ENCODE results near the gene DIP2C. TPM values are rescaled to one million over a fixed set of nuclear protein-coding genes. Genes with fewer than 3 reads are reported as not detected.

Gene DIP2C
- total RNA-seq, 2 donors from 2014 or later, result 21.1 to 23.8 TPM

- Histone ChIP-seq H3K4me1 (peaks cover 0 to 41% of the 10 kb centered on the region in 2 donors), H3K27me3 (no peaks in the 10 kb centered on the region), H3K4me3 (no peak overlapping the region), H3K27ac (no peak overlapping the region), H3K36me3 (no peaks in the 10 kb centered on the region), H3K9me3 (no peaks in the 10 kb centered on the region)
- no peak for DNase-seq (ENCODE audit: low spot score)
- no peak for TF ChIP-seq CTCF (IDR thresholded peaks at IDR 0.05)
Measured at GRCh38 chr10:552679-553078, 136.8 kb downstream of the DIP2C start.

GRCh38 chr10:551373-552252 lies 137.9 kb downstream of the DIP2C start:
- Histone ChIP-seq H3K36me3 (no peaks in the 10 kb centered on the region), H3K27me3 (no peaks in the 10 kb centered on the region), H3K27ac (no peak overlapping the region), H3K4me3 (no peak overlapping the region), H3K9me3 (no peaks in the 10 kb centered on the region), H3K4me1 (peaks cover 0 to 37% of the 10 kb centered on the region in 2 donors)
- DNase-seq (ENCODE audit: low spot score), result no peak
- no peak for TF ChIP-seq CTCF (IDR thresholded peaks at IDR 0.05)

- no peak overlapping the region for H3K4me3 ChIP-seq
- H3K36me3 ChIP-seq, result no peaks in the 10 kb centered on the region
- no peaks in the 10 kb centered on the region for H3K27me3 ChIP-seq
- H3K27ac ChIP-seq, result no peak overlapping the region
- H3K4me1 ChIP-seq, result peaks cover 0 to 33% of the 10 kb centered on the region in 2 donors
- no peak for TF ChIP-seq CTCF (IDR thresholded peaks at IDR 0.05)
- no peaks in the 10 kb centered on the region for H3K9me3 ChIP-seq
- DNase-seq (ENCODE audit: low spot score), result no peak
Measured at GRCh38 chr10:550665-551372, 138.6 kb downstream of the DIP2C start.

GRCh38 chr10:549391-549790 lies 140.1 kb downstream of the DIP2C start:
- H3K27ac ChIP-seq, result no peak overlapping the region
- H3K4me1 ChIP-seq, result peaks cover 0 to 27% of the 10 kb centered on the region in 2 donors
- TF ChIP-seq CTCF (IDR thresholded peaks at IDR 0.05), result no peak
- no peaks in the 10 kb centered on the region for H3K36me3 ChIP-seq
- no peaks in the 10 kb centered on the region for H3K27me3 ChIP-seq
- no peak overlapping the region for H3K4me3 ChIP-seq
- no peaks in the 10 kb centered on the region for H3K9me3 ChIP-seq
- no peak for DNase-seq (ENCODE audit: low spot score)

GRCh38 chr10:548238-548901 lies 141.1 kb downstream of the DIP2C start:
- Histone ChIP-seq H3K4me1 (peaks cover 0 to 27% of the 10 kb centered on the region in 2 donors), H3K4me3 (no peak overlapping the region), H3K36me3 (no peaks in the 10 kb centered on the region), H3K27ac (no peak overlapping the region), H3K9me3 (no peaks in the 10 kb centered on the region), H3K27me3 (no peaks in the 10 kb centered on the region)
- DNase-seq (ENCODE audit: low spot score), result no peak
- no peak for TF ChIP-seq CTCF (IDR thresholded peaks at IDR 0.05)
